Measurements from ENCODE around the gene GSG1.
A peak's percentile ranks its signal among the peaks of the same experiment; 100 is the strongest.

DNA sequence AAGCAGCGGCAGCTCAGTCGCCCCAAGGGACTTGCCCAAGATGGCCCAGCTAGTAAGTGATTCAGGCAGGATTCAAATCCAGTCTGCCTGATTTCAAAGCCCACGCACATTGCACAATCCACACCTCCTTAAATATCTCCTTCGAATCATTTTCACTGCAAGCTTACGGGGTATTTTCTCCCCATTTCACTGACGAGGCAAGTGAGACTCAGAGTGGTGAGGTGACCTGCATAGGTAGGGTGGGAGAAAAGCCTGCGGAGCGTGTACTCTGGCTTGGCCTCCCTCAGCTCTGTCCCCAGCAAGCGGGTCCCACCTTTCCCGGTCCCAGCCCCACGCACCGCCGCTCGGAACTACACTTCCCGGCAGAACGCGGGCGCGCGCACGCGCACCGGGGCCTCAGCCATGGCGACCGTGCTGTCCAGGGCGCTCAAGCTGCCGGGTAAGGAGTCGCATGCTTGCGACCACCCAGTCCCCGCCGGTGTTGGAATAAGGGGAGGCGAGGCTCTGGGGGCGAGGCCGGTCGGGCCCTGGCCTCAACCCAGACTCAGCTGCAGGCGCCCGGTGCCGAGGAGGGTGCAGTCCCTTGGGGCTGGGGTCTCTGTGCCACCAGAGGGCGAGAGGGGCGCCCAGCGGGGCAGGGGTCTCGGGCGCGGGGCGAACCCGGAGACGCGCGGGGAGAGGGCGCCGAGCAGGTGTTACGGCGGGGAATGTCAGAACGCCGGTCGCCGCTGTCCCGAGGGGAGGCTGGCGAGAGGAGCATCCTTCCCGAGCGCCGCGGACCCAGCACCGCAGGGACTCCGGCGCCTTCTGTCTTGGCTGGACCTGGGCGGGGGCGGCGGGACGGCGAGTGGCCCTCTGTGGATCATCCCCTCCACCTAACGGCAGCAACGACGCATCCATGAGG, 59.2 kb downstream of the GSG1 start, which contains the start of gene FAM234B:
- peak in 1 of 2 donors; percentile 65 for TF ChIP-seq POLR2A (IDR thresholded peaks at IDR 0.05)
- TF ChIP-seq, protein P1, sequence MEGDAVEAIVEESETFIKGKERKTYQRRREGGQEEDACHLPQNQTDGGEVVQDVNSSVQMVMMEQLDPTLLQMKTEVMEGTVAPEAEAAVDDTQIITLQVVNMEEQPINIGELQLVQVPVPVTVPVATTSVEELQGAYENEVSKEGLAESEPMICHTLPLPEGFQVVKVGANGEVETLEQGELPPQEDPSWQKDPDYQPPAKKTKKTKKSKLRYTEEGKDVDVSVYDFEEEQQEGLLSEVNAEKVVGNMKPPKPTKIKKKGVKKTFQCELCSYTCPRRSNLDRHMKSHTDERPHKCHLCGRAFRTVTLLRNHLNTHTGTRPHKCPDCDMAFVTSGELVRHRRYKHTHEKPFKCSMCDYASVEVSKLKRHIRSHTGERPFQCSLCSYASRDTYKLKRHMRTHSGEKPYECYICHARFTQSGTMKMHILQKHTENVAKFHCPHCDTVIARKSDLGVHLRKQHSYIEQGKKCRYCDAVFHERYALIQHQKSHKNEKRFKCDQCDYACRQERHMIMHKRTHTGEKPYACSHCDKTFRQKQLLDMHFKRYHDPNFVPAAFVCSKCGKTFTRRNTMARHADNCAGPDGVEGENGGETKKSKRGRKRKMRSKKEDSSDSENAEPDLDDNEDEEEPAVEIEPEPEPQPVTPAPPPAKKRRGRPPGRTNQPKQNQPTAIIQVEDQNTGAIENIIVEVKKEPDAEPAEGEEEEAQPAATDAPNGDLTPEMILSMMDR (IDR thresholded peaks at IDR 0.05) = peak in 1 of 6 experiments; percentile 5

Data from thyroid gland (tissue), 4 donors.